HepG2 (cell line): ENCODE results near the gene ABCB9. TPM values are rescaled to one million over a fixed set of nuclear protein-coding genes. Genes with fewer than 3 reads are reported as not detected.

Experiments used
- ATAC-seq: fragments of 200-7000 bp; cut with Tn5 transposase; 3 replicates; pipeline ENCODE4 v1.9.1; 2020; ENCODE audit warnings: mild to moderate bottlenecking, moderate library complexity
- BruUV-seq: library from RNA; stranded (reverse); fragments of 400-500 nt; replicated peaks from 2 replicates; lab custom pipeline; 2021; lab: Mats Ljungman, UMichigan
- CTCF ChIA-PET: fragments of 300-600 bp; formaldehyde crosslinking; extraction: SDS; loops from one replicate; lab custom pipeline; 2021; ENCODE audit warnings: low total read pairs, inconsistent platforms, low intra/inter-chr PET ratio; lab: Yijun Ruan, JAX
- POLR2A ChIA-PET: fragments of 350-600 bp; sonication (Branson Sonifier 250); formaldehyde crosslinking; loops from one replicate; lab custom pipeline; 2020; ENCODE audit warnings: antibody characterized with exemption, inconsistent platforms; lab: Yijun Ruan, JAX
- DNase-seq: peaks from one replicate; pipeline ENCODE4 v3.0.0-alpha.2; 2015; ENCODE audit warnings: low spot score
- FAIRE-seq: peaks from 3 replicates; lab custom pipeline; 2011; peaks lifted over from hg19 to GRCh38; lab: Jason Lieb, UNC
- H2AFZ ChIP-seq: one replicate; pipeline ENCODE4 v1.6.1; 2011; ENCODE audit warnings: low read length, inconsistent platforms
- H3K27ac ChIP-seq: fragments of 300-600 bp; 3 replicates; pipeline ENCODE4 v1.8.0; 2011; ENCODE audit warnings: mixed run types, mild to moderate bottlenecking, mixed read lengths, low read length, inconsistent platforms; ENCODE audit not compliant: insufficient read depth; ENCODE audit errors: extremely low read length
- H3K27me3 ChIP-seq, 2 experiments: fragments of 200-600 bp in 1 of 2; 2 replicates in 1 of 2; 3 replicates in 1 of 2; pipeline versions ENCODE4 v1.6.0 to v1.8.0; 2011; ENCODE audit warnings: low read length in 2 of 2, mild to moderate bottlenecking in 2 of 2, moderate library complexity in 2 of 2, inconsistent platforms in 1 of 2; ENCODE audit not compliant: insufficient read depth in 2 of 2, control insufficient read depth in 1 of 2
- H3K36me3 ChIP-seq, 2 experiments: fragments of 200-600 bp in 1 of 2; replicated peaks in 1 of 2; 2 replicates in 1 of 2; 3 replicates in 1 of 2; pipeline versions ENCODE4 v1.5.1 to v1.8.0; 2011; ENCODE audit warnings: low read length in 2 of 2, inconsistent platforms in 1 of 2; ENCODE audit not compliant: insufficient read depth in 2 of 2, control insufficient read depth in 1 of 2
- H3K4me1 ChIP-seq: 2 replicates; pipeline ENCODE4 v1.5.1; 2012; ENCODE audit warnings: low read length, inconsistent platforms; ENCODE audit not compliant: insufficient read depth
- H3K4me2 ChIP-seq: 2 replicates; pipeline ENCODE4 v1.6.0; 2011; ENCODE audit warnings: low read depth, low read length, inconsistent platforms
- H3K4me3 ChIP-seq, 3 experiments: fragments of 200-600 bp in 1 of 3; sonication (generic), shearing (Covaris generic) in 1 of 3; replicated peaks in 1 of 3; 2 replicates each; pipeline ENCODE4 v1.5.1; 2011 to 2016; ENCODE audit warnings: low read length in 3 of 3, inconsistent platforms in 2 of 3, low read depth in 2 of 3, mild to moderate bottlenecking in 2 of 3, control low read depth in 1 of 3, mixed read lengths in 1 of 3; ENCODE audit not compliant: insufficient read depth in 1 of 3
- H3K79me2 ChIP-seq: one replicate; pipeline ENCODE4 v1.6.1; 2011; ENCODE audit warnings: low read length, inconsistent platforms; ENCODE audit not compliant: insufficient read depth
- H3K9ac ChIP-seq: 2 replicates; pipeline ENCODE4 v1.6.0; 2011; ENCODE audit warnings: mild to moderate bottlenecking, low read depth, low read length, inconsistent platforms; ENCODE audit not compliant: insufficient read depth
- H3K9me3 ChIP-seq: 2 replicates; pipeline ENCODE4 v1.5.1; 2012; ENCODE audit warnings: mild to moderate bottlenecking, low read length
- H4K20me1 ChIP-seq: 2 replicates; pipeline ENCODE4 v1.6.0; 2011; ENCODE audit warnings: inconsistent platforms, mild to moderate bottlenecking, low read length, moderate library complexity; ENCODE audit not compliant: insufficient read depth
- FOXP1 ChIP-seq, 2 experiments: fragments of 450-650 bp in 1 of 2; IDR thresholded peaks; 2 replicates each; pipeline ENCODE4 v1.6.1; 2017 to 2018; ENCODE audit warnings: antibody characterized with exemption in 1 of 2
- GABPB1 ChIP-seq: IDR thresholded peaks from 2 replicates; pipeline ENCODE4 v1.6.1; 2016; ENCODE audit warnings: mild to moderate bottlenecking, missing genetic modification reagents, moderate library complexity, missing compliant biosample characterization
- GATA4 ChIP-seq: sonication (generic); IDR thresholded peaks from 2 replicates; pipeline ENCODE4 v1.6.1; 2016; ENCODE audit warnings: antibody characterized with exemption, low read depth, borderline replicate concordance
- HIVEP1 ChIP-seq: sonication (generic); formaldehyde crosslinking; IDR thresholded peaks from 2 replicates; pipeline ENCODE4 v1.4.0; 2020; ENCODE audit warnings: mild to moderate bottlenecking, missing genetic modification reagents
- HMGXB4 ChIP-seq, 2 experiments: sonication (generic) in 1 of 2; formaldehyde crosslinking in 1 of 2; IDR thresholded peaks; 2 replicates each; pipeline versions ENCODE4 v1.4.0 to v1.6.1; 2018 to 2020; ENCODE audit warnings: missing genetic modification reagents in 2 of 2, borderline replicate concordance in 1 of 2, low read depth in 1 of 2, mild to moderate bottlenecking in 1 of 2, missing biosample characterization in 1 of 2
- MAF1 ChIP-seq: sonication (generic); formaldehyde crosslinking; IDR thresholded peaks from 2 replicates; pipeline ENCODE4 v1.5.0; 2020; ENCODE audit warnings: missing genetic modification reagents, borderline replicate concordance
- ONECUT2 ChIP-seq: sonication (generic); formaldehyde crosslinking; IDR thresholded peaks from 2 replicates; pipeline ENCODE4 v1.4.0; 2020; ENCODE audit warnings: missing genetic modification reagents
- POLR2AphosphoS5 ChIP-seq: IDR thresholded peaks from 2 replicates; pipeline ENCODE4 v1.6.1; 2012; ENCODE audit warnings: low read depth, low read length
- PRMT3 ChIP-seq: sonication (generic); formaldehyde crosslinking; IDR thresholded peaks from 2 replicates; pipeline ENCODE4 v1.8.1; 2022; ENCODE audit warnings: low read depth, mild to moderate bottlenecking, moderate library complexity, missing genetic modification reagents, borderline replicate concordance
- RAD51 ChIP-seq: fragments of 450-650 bp; IDR thresholded peaks from 2 replicates; pipeline ENCODE4 v1.6.1; 2016; ENCODE audit warnings: borderline replicate concordance
- TRAFD1 ChIP-seq: sonication (generic); formaldehyde crosslinking; IDR thresholded peaks from 2 replicates; pipeline ENCODE4 v1.5.1; 2020; ENCODE audit warnings: missing genetic modification reagents, mild to moderate bottlenecking, borderline replicate concordance
- ZFP82 ChIP-seq: sonication (generic); formaldehyde crosslinking; IDR thresholded peaks from 2 replicates; pipeline ENCODE4 v1.5.1; 2020; ENCODE audit warnings: mild to moderate bottlenecking, missing genetic modification reagents, borderline replicate concordance
- ZNF205 ChIP-seq: IDR thresholded peaks from 2 replicates; pipeline ENCODE4 v1.6.1; 2018; ENCODE audit warnings: missing biosample characterization, missing genetic modification reagents
- ZNF350 ChIP-seq: sonication (generic); formaldehyde crosslinking; IDR thresholded peaks from 2 replicates; pipeline ENCODE4 v1.4.0; 2020; ENCODE audit warnings: mild to moderate bottlenecking, low read depth, missing genetic modification reagents, borderline replicate concordance
- ZNF441 ChIP-seq: sonication (generic); formaldehyde crosslinking; IDR thresholded peaks from 2 replicates; pipeline ENCODE4 v1.7.0; 2021; ENCODE audit warnings: missing genetic modification reagents, borderline replicate concordance
- ZNF556 ChIP-seq: sonication (generic); formaldehyde crosslinking; IDR thresholded peaks from 2 replicates; pipeline ENCODE4 v1.4.0; 2020; ENCODE audit warnings: mild to moderate bottlenecking, missing genetic modification reagents, borderline replicate concordance
- ZNF674 ChIP-seq: sonication (generic); formaldehyde crosslinking; IDR thresholded peaks from 2 replicates; pipeline ENCODE4 v1.5.0; 2020; ENCODE audit warnings: low read depth, mild to moderate bottlenecking, missing genetic modification reagents
- ZNF724P ChIP-seq: sonication (generic); formaldehyde crosslinking; IDR thresholded peaks from 2 replicates; pipeline ENCODE4 v1.8.0; 2022; ENCODE audit warnings: missing genetic modification reagents, borderline replicate concordance
- WGBS: methylation state at CpG from one replicate; pipeline ENCODE4 v1.1.6; 2017; ENCODE audit warnings: low lambda C conversion rate; 5-methylcytosine and 5-hydroxymethylcytosine counted together
- in situ Hi-C: cut with HindIII; loops from 2 replicates; pipeline ENCODE4 v1.10.0; 2017; ENCODE audit warnings: low pct_unique_long_range_greater_than_20kb; ENCODE audit not compliant: extremely low pct_ligation_motif_present
- intact Hi-C: fragments of 100-400 bp; cut with micrococcal nuclease; formaldehyde crosslinking; loops from one replicate; pipeline ENCODE4 v1.10.0; 2022; ENCODE audit not compliant: unreplicated experiment
- polyA plus RNA-seq, 8 experiments: library from polyadenylated mRNA; depleted of rRNA in 3 of 8; stranded (reverse) in 7 of 8; unstranded in 1 of 8; fragments of >200 nt; fragmentation: Illumina TruSeq in 4 of 8; extraction: Trizol in 4 of 8; gene quantifications; 2 replicates each; pipeline versions ENCODE4 v1.2.1 to v1.2.3, GENCODE V29; 2011 to 2016; ENCODE audit warnings: low read depth in 4 of 8, missing spikeins in 1 of 8, mixed read lengths in 1 of 8; ENCODE audit not compliant: insufficient read depth in 1 of 8
- total RNA-seq, 5 experiments: library from RNA; depleted of rRNA; stranded (reverse); fragments of >200 nt; fragmentation: Illumina TruSeq; extraction: Trizol; gene quantifications; 2 replicates each; pipeline ENCODE4 v1.2.3, GENCODE V29; 2016; ENCODE audit warnings: low read depth in 1 of 5

The ABCB9 gene
- total and polyA plus RNA-seq, 2 of the 13 experiments (the other 11 are each of a cell fraction or from before 2014, with no cell fraction given): 5.1 to 6.0 TPM

DNA sequence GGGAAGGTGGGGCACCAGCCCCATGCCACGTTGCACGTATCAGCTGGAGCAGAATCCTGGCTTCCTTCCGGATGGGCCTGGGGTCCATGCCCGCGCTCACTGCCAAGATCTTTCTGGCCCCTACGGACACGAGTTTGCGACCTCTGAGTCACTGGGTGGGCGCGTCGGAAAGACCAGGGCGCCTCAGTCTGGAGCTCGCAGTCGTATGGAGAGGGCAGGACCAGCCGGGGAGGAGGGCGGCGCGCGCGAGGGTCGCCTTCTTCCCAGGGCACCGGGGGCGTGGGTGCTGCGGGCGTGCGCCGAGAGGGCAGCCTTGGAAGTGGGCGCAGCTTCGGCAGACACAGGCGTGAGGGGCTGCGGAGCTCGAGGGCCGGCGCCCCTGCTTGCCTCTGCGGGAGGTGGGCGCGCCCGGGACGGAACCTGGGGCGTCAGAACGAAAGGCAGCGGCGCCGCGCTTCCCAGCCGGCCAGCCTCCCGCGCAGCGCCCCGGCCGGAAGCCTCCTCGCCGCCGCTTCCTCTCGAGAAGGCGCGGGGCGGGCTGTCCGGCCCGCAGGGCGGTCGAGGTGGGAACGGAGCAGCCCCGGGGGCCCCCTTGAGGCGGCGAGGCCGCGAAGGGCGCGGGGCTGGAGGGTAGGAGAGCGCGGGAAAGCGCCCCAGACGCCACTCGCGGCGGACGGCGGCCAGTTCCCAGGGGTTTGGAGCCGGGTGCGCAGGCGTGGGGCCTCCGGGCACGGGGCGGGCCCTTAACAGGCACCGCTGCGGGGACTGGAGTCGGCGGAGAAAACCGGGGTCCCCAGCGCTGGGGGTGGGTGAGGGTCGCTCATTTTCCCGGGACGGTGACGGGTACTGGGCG is 14.1 kb upstream of the ABCB9 start, which contains the start of gene ARL6IP4:
TSS of gene ARL6IP4 (plus strand) at position 499 of the 853 bp plus-strand sequence. CDS start 459 bp downstream, outside the sequence.
- peaks cover 80% of the 10 kb centered on the region for H3K4me1 ChIP-seq
- ATAC-seq (peak; percentile 48), DNase-seq (no peak), FAIRE-seq (no peak)
- intact Hi-C loops (loop anchor here (5.0 kb wide), 1 partner anchor 252 kb away; the partner anchor contains the start of genes MPHOSPH9 and MTRFR), in situ Hi-C loops (no loop called here)
- peaks cover 1 to 19% of the 10 kb centered on the region in 2 experiments; a peak in 4 of 5 replicates for H3K36me3 ChIP-seq
- H3K27me3 ChIP-seq: no peaks in the 10 kb centered on the region; a peak in 1 of 5 replicates
- peak within 1 kb of the TSS; percentile 96 for H3K4me2 ChIP-seq
- peaks cover 48% of the 10 kb centered on the region for H3K79me2 ChIP-seq
- H3K27ac ChIP-seq: peak within 1 kb of the TSS; percentile 93
- peak within 1 kb of the TSS; percentile 94 for H3K9ac ChIP-seq
- ChIA-PET POLR2A (interaction anchor here (0.9 kb wide), 1 partner anchor 253 kb away, joined by 8 read pairs; the partner anchor contains the start of genes MPHOSPH9 and MTRFR), CTCF (no interaction called here)
- peak within 1 kb of the TSS; percentile 87 to 99 (median 97) for H3K4me3 ChIP-seq
- no peaks in the 10 kb centered on the region for H3K9me3 ChIP-seq
- no peaks in the 10 kb centered on the region for H4K20me1 ChIP-seq
- WGBS: under 1% methylated on average over 22 of the region's 96 CpGs
- no TSS peak for BruUV-seq
- H2AFZ ChIP-seq: no peak within 1 kb of the TSS
- TF ChIP-seq ZNF350 (CRISPR knock-in tag) (no peak), GATA4 (no peak), TRAFD1 (CRISPR knock-in tag) (no peak), ONECUT2 (CRISPR knock-in tag) (no peak), MAF1 (CRISPR knock-in tag) (no peak), ZNF674 (CRISPR knock-in tag) (no peak), ZNF556 (CRISPR knock-in tag) (no peak; the same call in 1 of the 2 replicates), ZFP82 (CRISPR knock-in tag) (no peak), POLR2AphosphoS5 (peak; percentile 48; the same call in 1 of the 2 replicates), RAD51 (no peak), HMGXB4 (CRISPR knock-in tag; IDR thresholded peaks at IDR 0.05; ENCODE audit: borderline replicate concordance in 1 of 2, low read depth in 1 of 2) (peak in 1 of 2 experiments; percentile 58; a peak in 3 of 4 replicates), ZNF724P (CRISPR knock-in tag) (peak; percentile 79), FOXP1 (IDR thresholded peaks at IDR 0.05) (no peak), FOXP1 (CRISPR knock-in tag; IDR thresholded peaks at IDR 0.05) (no peak), ZNF441 (CRISPR knock-in tag) (no peak), PRMT3 (CRISPR knock-in tag) (no peak), GABPB1 (CRISPR knock-in tag) (peak; percentile 94), ZNF205 (CRISPR knock-in tag) (no peak), HIVEP1 (CRISPR knock-in tag) (peak; percentile 59; the same call in 1 of the 2 replicates)
